Limb (tissue), 2 donors: ENCODE measurements around the gene CENPC.
A peak's percentile ranks its signal among the peaks of the same experiment; 100 is the strongest.

Source experiments
- DNase-seq, 2 donors: peaks; one replicate each; pipeline ENCODE4 v3.0.0-alpha.2; 2016; ENCODE audit errors: extremely low spot score in 2 of 2

The CENPC gene, protein sequence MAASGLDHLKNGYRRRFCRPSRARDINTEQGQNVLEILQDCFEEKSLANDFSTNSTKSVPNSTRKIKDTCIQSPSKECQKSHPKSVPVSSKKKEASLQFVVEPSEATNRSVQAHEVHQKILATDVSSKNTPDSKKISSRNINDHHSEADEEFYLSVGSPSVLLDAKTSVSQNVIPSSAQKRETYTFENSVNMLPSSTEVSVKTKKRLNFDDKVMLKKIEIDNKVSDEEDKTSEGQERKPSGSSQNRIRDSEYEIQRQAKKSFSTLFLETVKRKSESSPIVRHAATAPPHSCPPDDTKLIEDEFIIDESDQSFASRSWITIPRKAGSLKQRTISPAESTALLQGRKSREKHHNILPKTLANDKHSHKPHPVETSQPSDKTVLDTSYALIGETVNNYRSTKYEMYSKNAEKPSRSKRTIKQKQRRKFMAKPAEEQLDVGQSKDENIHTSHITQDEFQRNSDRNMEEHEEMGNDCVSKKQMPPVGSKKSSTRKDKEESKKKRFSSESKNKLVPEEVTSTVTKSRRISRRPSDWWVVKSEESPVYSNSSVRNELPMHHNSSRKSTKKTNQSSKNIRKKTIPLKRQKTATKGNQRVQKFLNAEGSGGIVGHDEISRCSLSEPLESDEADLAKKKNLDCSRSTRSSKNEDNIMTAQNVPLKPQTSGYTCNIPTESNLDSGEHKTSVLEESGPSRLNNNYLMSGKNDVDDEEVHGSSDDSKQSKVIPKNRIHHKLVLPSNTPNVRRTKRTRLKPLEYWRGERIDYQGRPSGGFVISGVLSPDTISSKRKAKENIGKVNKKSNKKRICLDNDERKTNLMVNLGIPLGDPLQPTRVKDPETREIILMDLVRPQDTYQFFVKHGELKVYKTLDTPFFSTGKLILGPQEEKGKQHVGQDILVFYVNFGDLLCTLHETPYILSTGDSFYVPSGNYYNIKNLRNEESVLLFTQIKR

GRCh38 chr4:67545199-67546003, at the start of gene CENPC:
Gene CENPC, minus strand, starts transcription at chr4:67545503. Its CDS starts 148 bp downstream, at chr4:67545355.
- peak; percentile 94 to 97 for DNase-seq

DNA sequence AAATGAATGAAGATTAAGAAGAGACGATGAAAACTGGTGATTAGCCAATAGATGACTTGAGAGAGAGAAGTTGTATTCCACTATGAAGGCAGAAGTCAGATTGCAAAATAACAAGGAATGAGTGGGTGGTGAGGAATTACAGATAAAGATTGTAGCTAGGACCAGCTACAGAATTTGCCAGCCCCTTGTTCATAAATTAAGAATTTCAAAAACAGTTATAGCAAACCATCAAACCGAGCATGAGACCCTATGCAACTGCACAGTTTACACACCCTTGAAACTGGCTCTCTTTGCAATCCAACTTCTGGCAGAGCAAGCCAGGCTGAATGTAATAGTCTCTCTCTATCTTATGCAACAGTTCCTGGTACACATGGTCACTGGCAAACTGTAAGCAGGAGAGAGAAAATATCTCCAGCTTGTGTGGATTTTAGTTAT, 48.5 kb upstream of the CENPC start:
- no peak for DNase-seq

DNA sequence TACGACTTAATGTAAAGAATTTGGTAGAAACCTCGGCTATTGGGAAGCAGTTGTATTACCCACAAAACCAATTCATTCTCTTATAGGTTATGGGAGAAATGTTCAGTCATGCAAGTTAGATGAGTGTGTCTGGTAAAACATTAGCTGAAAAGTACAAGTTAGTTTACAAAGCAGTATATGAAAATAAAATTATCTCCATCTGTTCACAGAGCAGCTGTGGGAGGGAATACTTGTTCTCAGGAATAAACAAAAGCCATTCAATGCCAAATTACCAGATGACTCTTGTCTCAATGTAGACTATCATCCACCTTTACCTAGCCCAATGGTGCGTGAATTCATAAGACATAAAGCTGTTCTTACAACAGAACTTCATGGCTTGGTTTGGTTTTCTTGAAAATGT, 41.9 kb upstream of the CENPC start:
- DNase-seq, result no peak

GRCh38 chr4:67584496-67584895, 39.2 kb upstream of the CENPC start:
- no peak for DNase-seq

DNA sequence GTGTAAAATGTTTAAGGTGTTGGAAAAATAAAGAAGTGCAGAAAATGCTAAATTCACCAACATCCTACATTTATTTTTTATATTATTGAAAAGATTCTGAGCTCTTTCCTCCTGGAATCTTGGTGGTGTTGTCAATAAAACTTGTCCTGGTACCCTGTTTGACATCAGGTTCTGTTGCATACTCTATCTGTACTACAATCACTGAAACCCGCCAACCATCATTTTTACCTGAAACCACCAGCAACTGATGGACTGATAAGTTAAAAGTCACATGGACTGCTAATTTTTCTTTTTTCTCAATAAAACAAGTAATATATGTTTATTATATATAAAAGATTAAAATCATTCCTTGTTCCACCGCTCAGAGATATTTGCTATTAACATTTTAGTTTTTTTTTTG, 36.6 kb upstream of the CENPC start:
- DNase-seq, result no peak

- no peak for DNase-seq
Measured at GRCh38 chr4:67581208-67581857, 36.0 kb upstream of the CENPC start.

DNA sequence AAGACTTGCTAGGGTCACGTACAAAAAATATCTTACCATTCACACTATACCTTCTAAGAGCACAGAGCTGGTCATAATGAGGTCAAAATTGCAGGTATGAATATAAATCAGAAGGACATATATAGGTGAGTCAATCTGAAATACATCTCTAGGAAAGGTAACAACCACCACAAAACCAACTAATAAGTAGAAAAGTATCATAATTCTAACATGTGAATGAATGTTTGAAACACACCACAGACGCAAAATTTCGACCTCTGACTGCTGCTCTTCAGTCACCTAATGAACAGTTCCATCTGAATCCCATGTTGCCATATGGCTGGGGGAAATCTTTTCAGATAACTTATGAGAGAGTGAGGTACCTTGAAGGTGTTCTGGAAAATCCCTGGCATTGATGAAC, 35.3 kb upstream of the CENPC start:
- no peak for DNase-seq

DNA sequence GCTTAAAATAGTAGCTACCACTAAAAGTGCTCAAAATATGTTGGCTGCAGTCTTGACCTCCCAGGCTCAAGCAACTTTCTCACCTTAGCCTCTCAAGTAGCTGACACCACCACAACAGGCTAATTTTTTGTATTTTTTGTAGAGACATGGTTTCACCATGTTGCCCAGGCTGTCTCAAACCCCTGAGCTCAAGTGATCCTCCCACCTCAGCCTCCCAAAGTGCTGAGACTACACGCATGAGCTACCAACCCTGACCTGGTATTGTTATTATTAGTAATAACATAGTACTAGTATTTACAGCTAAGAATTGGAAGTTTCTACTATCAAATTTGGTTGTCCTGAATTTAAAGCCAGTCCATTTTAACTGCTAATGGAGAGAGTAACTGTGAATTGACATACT, 31.2 kb upstream of the CENPC start:
- no peak for DNase-seq

GRCh38 chr4:67576059-67576466, 30.8 kb upstream of the CENPC start:
- DNase-seq, result no peak

DNA sequence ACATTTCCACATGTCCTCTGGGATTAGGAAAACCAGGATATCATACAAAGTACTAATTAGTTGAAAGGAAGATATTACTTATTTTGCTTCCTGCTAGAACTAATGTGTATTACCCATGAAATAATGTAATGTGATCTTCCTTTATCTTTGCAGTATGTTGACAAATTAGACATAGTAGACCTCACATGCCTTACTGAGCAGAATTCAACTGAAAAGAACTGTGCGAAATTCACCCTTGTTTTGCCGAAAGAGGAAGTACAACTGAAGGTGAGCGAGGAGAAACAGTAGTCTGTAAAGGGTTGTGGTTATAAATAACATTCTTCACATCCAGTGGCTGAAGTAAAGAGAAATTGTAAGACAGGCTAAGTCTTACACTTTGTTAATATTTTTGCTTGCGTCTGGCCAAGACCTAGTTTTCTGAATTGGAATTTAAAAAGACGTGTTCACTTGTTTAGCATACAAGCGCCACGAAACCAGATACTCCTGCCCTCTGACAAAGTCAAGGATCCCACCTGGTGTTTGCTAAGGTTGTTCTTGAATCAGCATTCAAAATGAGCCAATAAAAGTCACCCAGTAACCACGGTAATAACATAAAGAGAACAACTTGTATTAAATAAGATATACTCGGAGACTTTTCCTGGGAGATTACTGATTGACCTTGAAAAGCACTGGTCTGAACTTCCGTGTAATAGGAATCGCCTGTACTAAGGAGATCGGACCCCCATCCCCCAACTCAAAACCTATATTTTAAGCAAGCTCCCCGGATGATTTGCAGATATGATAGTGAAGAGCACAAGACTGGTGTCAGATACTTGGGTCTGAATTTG, 30.1 kb upstream of the CENPC start:
- DNase-seq, result no peak

GRCh38 chr4:67573193-67573592, 27.9 kb upstream of the CENPC start:
- no peak for DNase-seq

DNA sequence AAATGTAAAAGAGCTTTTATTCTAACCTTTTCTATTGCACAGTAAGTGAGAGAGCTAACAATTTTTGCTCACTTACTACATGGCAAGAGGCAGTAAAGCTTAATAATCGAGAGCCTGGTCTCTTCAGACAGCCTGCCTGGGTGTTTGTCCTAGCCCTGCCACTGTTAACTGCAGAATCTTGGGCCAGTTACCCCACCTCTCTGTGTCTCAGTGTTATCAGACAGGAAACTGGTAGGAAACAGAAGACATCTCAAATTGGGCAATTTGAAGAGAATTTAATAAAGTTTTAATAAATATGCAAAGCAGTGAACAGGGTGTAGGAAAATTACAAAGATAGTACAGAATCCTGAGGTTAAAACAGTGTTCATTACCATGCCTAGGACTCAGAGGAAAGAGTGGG, 26.7 kb upstream of the CENPC start:
- DNase-seq, result no peak

GRCh38 chr4:67570537-67570936, 25.2 kb upstream of the CENPC start:
- no peak for DNase-seq

DNA sequence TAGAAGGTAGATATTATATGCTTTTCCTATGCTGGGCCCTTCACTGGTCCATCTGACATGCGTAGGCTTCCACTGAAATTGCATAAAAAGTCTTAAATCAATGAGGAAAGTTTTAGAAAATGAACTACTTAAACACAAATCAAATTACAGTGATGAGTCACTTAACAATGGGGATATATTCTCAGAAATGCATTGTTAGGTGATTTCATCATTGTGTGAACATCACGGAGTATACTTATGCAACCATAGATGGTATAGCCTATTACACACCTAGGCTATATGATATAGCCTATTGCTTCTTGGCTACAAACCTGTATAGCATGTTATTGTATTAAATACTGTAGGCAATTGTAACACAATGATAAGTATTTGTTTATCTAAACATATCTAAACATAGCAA, 23.5 kb upstream of the CENPC start:
- no peak for DNase-seq

DNA sequence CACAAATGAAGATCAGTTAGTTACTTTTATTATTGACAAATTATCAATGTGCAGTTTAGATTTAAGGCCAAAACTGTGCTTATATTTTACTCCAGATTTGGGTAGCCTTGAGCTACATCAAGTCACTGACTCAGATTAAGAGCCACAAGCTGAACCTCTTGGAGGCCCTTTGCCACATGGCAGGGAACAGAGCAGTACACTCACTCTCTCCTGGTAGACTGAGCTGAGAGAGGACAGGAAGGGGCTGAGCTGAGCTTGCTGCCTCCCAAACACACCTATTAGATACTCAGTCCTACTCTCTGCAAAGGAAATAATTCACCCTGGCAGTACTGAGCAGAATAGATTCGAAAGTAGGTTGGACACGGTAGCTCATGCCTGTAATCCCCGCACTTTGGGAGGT, 21.0 kb upstream of the CENPC start:
- DNase-seq, result no peak

- DNase-seq, result no peak
Measured at GRCh38 chr4:67565284-67565683, 20.0 kb upstream of the CENPC start.

DNA sequence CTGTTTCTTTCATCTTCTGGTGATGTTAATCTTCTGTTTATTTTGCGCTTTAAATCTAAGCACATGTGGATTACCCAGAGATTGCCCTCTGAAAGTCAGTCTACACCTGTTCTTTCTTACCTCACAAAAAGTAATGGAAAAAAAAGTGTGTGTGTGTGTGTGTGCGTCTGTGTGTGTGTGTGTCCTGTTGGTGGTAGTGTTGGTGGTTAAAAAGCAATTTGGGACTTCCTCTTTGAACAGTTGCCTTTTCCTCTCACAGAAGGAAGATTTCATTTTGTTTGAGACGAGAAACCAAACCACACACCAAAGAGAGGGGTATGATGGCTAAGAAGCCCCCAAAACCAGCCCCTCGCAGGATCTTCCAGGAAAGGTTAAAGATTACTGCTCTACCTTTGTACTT, 13.2 kb upstream of the CENPC start, which contains the start of gene STAP1:
STAP1 (plus strand) TSS at position 235 of the 400 bp plus-strand sequence; CDS start at position 318, 83 bp downstream.
- DNase-seq, result no peak

- DNase-seq, result no peak
Measured at GRCh38 chr4:67556436-67556835, 11.1 kb upstream of the CENPC start.

DNA sequence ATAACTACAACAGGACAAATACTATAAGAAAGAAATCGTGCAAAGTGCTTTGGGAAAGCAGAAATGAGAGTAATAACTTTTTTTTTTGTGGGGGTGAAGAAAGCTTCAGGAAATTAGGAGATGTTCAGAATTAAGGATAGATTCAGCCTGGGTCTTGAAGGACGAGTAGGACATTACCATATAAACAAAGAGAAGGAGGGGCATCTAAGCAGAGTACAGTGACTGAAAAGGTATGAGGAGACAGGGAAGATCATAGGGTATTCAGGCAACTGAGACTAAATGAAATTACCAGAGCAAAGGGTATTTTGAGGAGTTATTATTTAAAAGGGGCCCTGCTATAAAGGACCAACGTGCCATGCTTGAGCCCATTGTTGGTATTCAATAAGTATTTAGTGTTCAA, 10.1 kb upstream of the CENPC start:
- DNase-seq, result no peak

GRCh38 chr4:67554096-67554495, 8.8 kb upstream of the CENPC start:
- DNase-seq, result no peak
